Keratinocyte (primary cell): ENCODE measurements around the gene PLEKHG4. TPM values are rescaled to one million over a fixed set of nuclear protein-coding genes. Genes with fewer than 3 reads are reported as not detected.

Source experiments
- DNase-seq: peaks from one replicate; pipeline ENCODE4 v3.0.0-alpha.2; 2011; ENCODE audit warnings: low read depth, missing footprints, low spot score
- FAIRE-seq: peaks from 2 replicates; lab custom pipeline; 2011; peaks lifted over from hg19 to GRCh38; lab: Jason Lieb, UNC
- H2AFZ ChIP-seq: 2 replicates; pipeline ENCODE4 v1.6.0; 2012; ENCODE audit warnings: low read length, control low read depth, inconsistent platforms; ENCODE audit not compliant: control insufficient read depth
- H3K27ac ChIP-seq: 2 replicates; pipeline ENCODE4 v1.5.1; 2011; ENCODE audit warnings: low read length; ENCODE audit not compliant: control insufficient read depth, insufficient read depth
- H3K27me3 ChIP-seq: 3 replicates; pipeline ENCODE4 v1.6.0; 2011; ENCODE audit warnings: low read length; ENCODE audit not compliant: control insufficient read depth, insufficient read depth; ENCODE audit errors: extremely low read depth
- H3K36me3 ChIP-seq, 2 experiments: 2 replicates in 1 of 2; 3 replicates in 1 of 2; pipeline ENCODE4 v1.5.1; 2011; ENCODE audit warnings: low read length in 2 of 2, mild to moderate bottlenecking in 1 of 2; ENCODE audit not compliant: control insufficient read depth in 2 of 2, insufficient read depth in 2 of 2; ENCODE audit errors: extremely low read depth in 1 of 2
- H3K4me1 ChIP-seq: 3 replicates; pipeline ENCODE4 v1.5.1; 2011; ENCODE audit warnings: low read length; ENCODE audit not compliant: control insufficient read depth, insufficient read depth; ENCODE audit errors: extremely low read depth
- H3K4me2 ChIP-seq: 3 replicates; pipeline ENCODE4 v1.6.0; 2011; ENCODE audit warnings: low read depth, low read length; ENCODE audit not compliant: control insufficient read depth, insufficient read depth; ENCODE audit errors: extremely low read depth
- H3K4me3 ChIP-seq, 3 experiments: fragments of 200-600 bp in 1 of 3; sonication (generic) in 1 of 3; 2 replicates in 2 of 3; 3 replicates in 1 of 3; pipeline ENCODE4 v1.5.1; 2011 to 2016; ENCODE audit warnings: low read length in 3 of 3, mild to moderate bottlenecking in 3 of 3, control low read depth in 2 of 3, inconsistent platforms in 1 of 3, low read depth in 1 of 3, mixed read lengths in 1 of 3, mixed run types in 1 of 3, moderate library complexity in 1 of 3; ENCODE audit not compliant: control insufficient read depth in 2 of 3, insufficient read depth in 2 of 3; ENCODE audit errors: extremely low read depth in 1 of 3
- H3K79me2 ChIP-seq: 2 replicates; pipeline ENCODE4 v1.6.0; 2012; ENCODE audit warnings: low read length; ENCODE audit not compliant: control insufficient read depth, insufficient read depth
- H3K9ac ChIP-seq: 3 replicates; pipeline ENCODE4 v1.6.0; 2011; ENCODE audit warnings: low read length; ENCODE audit not compliant: control insufficient read depth, insufficient read depth; ENCODE audit errors: extremely low read depth
- H3K9me1 ChIP-seq: 3 replicates; pipeline ENCODE4 v1.6.0; 2011; ENCODE audit warnings: low read length; ENCODE audit not compliant: control insufficient read depth, insufficient read depth; ENCODE audit errors: extremely low read depth
- H3K9me3 ChIP-seq: 2 replicates; pipeline ENCODE4 v1.5.1; 2012; ENCODE audit warnings: low read depth, low read length; ENCODE audit not compliant: control insufficient read depth
- H4K20me1 ChIP-seq: 3 replicates; pipeline ENCODE4 v1.6.0; 2011; ENCODE audit warnings: low read length; ENCODE audit not compliant: control insufficient read depth, insufficient read depth; ENCODE audit errors: extremely low read depth
- CTCF ChIP-seq, 3 experiments: IDR thresholded peaks in 1 of 3; conservative IDR thresholded peaks in 1 of 3; optimal IDR thresholded peaks in 1 of 3; 2 replicates in 2 of 3; 3 replicates in 1 of 3; pipeline versions ENCODE3 to v1.5.1; 2011; ENCODE audit warnings: low read length in 3 of 3, mild to moderate bottlenecking in 3 of 3, moderate library complexity in 2 of 3, control low read depth in 1 of 3, inconsistent platforms in 1 of 3; ENCODE audit not compliant: insufficient read depth in 2 of 3; ENCODE audit errors: extremely low read depth in 1 of 3
- EZH2 ChIP-seq: IDR thresholded peaks from one replicate; pipeline ENCODE4 v1.6.1; 2012; ENCODE audit warnings: inconsistent platforms, mild to moderate bottlenecking, low read length, moderate library complexity
- dilution Hi-C: fragments of 300-500 bp; cut with MboI; formaldehyde crosslinking; loops from one replicate; pipeline ENCODE4 v1.7.0; 2020; ENCODE audit warnings: low sequenced_read_pairs; ENCODE audit not compliant: extremely low pct_ligation_motif_present
- polyA plus RNA-seq, 5 experiments: library from polyadenylated mRNA; depleted of rRNA in 3 of 5; stranded (reverse) in 3 of 5; stranded (forward) in 1 of 5; unstranded in 1 of 5; fragments of >200 nt; gene quantifications; 1 replicate in 1 of 5; 2 replicates in 3 of 5; 3 replicates in 1 of 5; pipeline versions ENCODE4 v1.2.1 to v1.2.3, GENCODE V29; 2011 to 2012; ENCODE audit warnings: missing spikeins in 2 of 5, low read depth in 1 of 5, low replicate concordance in 1 of 5

PLEKHG4 gene
- polyA plus RNA-seq, 1 donor (not counting 4 experiments of a cell fraction or from before 2014, with no cell fraction given), result 1.3 TPM

DNA sequence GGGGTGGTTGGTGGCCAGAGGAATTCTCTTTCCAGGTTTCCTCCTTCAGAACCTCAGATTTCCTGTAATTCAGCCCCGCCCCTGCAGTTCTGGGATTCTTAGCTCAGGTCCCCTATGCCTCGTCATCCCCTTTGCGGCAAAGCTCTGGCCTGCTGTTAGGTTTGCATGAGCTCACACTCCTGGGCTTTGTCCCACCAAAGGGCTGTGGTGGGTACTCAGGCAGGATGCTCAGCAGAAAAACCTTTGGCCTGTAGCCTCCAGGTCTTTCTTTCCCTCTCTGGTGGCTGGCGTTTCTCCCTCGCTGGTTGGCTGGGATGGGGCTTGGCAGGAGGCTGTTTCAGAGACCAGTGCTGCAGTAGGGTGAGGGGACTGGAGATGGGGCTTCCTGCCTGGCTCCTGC is 9.6 kb upstream of the PLEKHG4 start:
- no peaks in the 10 kb centered on the region for H3K9me3 ChIP-seq
- no peak for TF ChIP-seq EZH2
- no peak for TF ChIP-seq CTCF (optimal IDR thresholded peaks at IDR 0.05 in 1 of 3, IDR thresholded peaks at IDR 0.05 in 1 of 3, conservative IDR thresholded peaks at IDR 0.05 in 1 of 3; ENCODE audit: extremely low read depth in 1 of 3, insufficient read depth in 2 of 3, low read length in 3 of 3)
- dilution Hi-C loops, result no loop called here
- H3K4me1 ChIP-seq, result no peaks in the 10 kb centered on the region
- H3K79me2 ChIP-seq, result no peaks in the 10 kb centered on the region
- DNase-seq, result no peak
- no peaks in the 10 kb centered on the region for H3K9me1 ChIP-seq
- no peak overlapping the region for H3K27ac ChIP-seq
- FAIRE-seq, result no peak
- H3K4me2 ChIP-seq, result no peak overlapping the region
- no peak overlapping the region for H3K9ac ChIP-seq
- H3K27me3 ChIP-seq, result peaks cover 12% of the 10 kb centered on the region
- H3K36me3 ChIP-seq, result no peaks in the 10 kb centered on the region
- H2AFZ ChIP-seq, result no peak overlapping the region
- no peaks in the 10 kb centered on the region for H4K20me1 ChIP-seq
- no peak overlapping the region for H3K4me3 ChIP-seq

- Histone ChIP-seq H3K4me1 (no peaks in the 10 kb centered on the region), H3K36me3 (no peaks in the 10 kb centered on the region)
- no peak for FAIRE-seq
These were observed 8.4 kb upstream of the PLEKHG4 start for GRCh38 chr16:67270931-67271338.

More at GRCh38 chr16:67270931-67271338, 8.4 kb upstream of the PLEKHG4 start:
- H3K27me3 ChIP-seq, result peaks cover 3% of the 10 kb centered on the region
- no peak overlapping the region for H2AFZ ChIP-seq
- H3K79me2 ChIP-seq, result no peaks in the 10 kb centered on the region
- dilution Hi-C loops, result no loop called here
- no peak overlapping the region for H3K27ac ChIP-seq
- no peak for DNase-seq
- H4K20me1 ChIP-seq, result no peaks in the 10 kb centered on the region
- no peak overlapping the region for H3K4me3 ChIP-seq
- no peaks in the 10 kb centered on the region for H3K9me3 ChIP-seq
- no peaks in the 10 kb centered on the region for H3K9me1 ChIP-seq
- no peak overlapping the region for H3K9ac ChIP-seq
- TF ChIP-seq EZH2, result no peak
- TF ChIP-seq CTCF (optimal IDR thresholded peaks at IDR 0.05 in 1 of 3, IDR thresholded peaks at IDR 0.05 in 1 of 3, conservative IDR thresholded peaks at IDR 0.05 in 1 of 3; ENCODE audit: extremely low read depth in 1 of 3, insufficient read depth in 2 of 3, low read length in 3 of 3), result no peak
- H3K4me2 ChIP-seq, result no peak overlapping the region
